Kidney (tissue), 14 donors: ENCODE results near the gene ADRA2B. TPM values are rescaled to one million over a fixed set of nuclear protein-coding genes. Genes with fewer than 3 reads are reported as not detected.

Source experiments
- DNase-seq, 5 donors: peaks; one replicate each; pipeline ENCODE4 v3.0.0-alpha.2; 2013 to 2020
- FAIRE-seq: peaks from 2 replicates; lab custom pipeline; 2012; peaks lifted over from hg19 to GRCh38; lab: Jason Lieb, UNC
- H3K27ac ChIP-seq, 2 donors: one replicate each; pipeline ENCODE4 v1.7.0; 2013; ENCODE audit warnings: low read depth in 2 of 2, low read length in 2 of 2, inconsistent platforms in 1 of 2
- H3K27me3 ChIP-seq: one replicate; pipeline ENCODE4 v1.7.1; 2013; ENCODE audit warnings: low read length, inconsistent platforms; ENCODE audit not compliant: control insufficient read depth, insufficient read depth
- H3K36me3 ChIP-seq, 3 donors: one replicate each; pipeline versions ENCODE4 v1.7.0 to v1.7.1; 2013; ENCODE audit warnings: low read length in 3 of 3, control low read depth in 1 of 3, inconsistent platforms in 1 of 3; ENCODE audit not compliant: insufficient read depth in 3 of 3, control insufficient read depth in 2 of 3
- H3K4me1 ChIP-seq, 3 donors: one replicate each; pipeline versions ENCODE4 v1.7.0 to v1.7.1; 2013; ENCODE audit warnings: low read length in 3 of 3, inconsistent platforms in 1 of 3, low read depth in 1 of 3; ENCODE audit not compliant: control insufficient read depth in 2 of 3, insufficient read depth in 2 of 3
- H3K4me3 ChIP-seq, 3 donors: one replicate each; pipeline versions ENCODE4 v1.7.0 to v1.8.1; 2013; ENCODE audit warnings: low read length in 3 of 3, control low read depth in 1 of 3, inconsistent platforms in 1 of 3
- H3K9ac ChIP-seq, 3 donors: one replicate each; pipeline versions ENCODE4 v1.7.0 to v1.7.1; 2013; ENCODE audit warnings: low read length in 3 of 3, control low read depth in 1 of 3, inconsistent platforms in 1 of 3
- H3K9me3 ChIP-seq, 3 donors: one replicate each; pipeline versions ENCODE4 v1.7.0 to v1.7.1; 2013; ENCODE audit warnings: low read length in 3 of 3, control low read depth in 1 of 3, inconsistent platforms in 1 of 3; ENCODE audit not compliant: control insufficient read depth in 2 of 3, insufficient read depth in 1 of 3
- intact Hi-C: fragments of 100-400 bp; cut with DNase I; formaldehyde crosslinking; loops from one replicate; pipeline ENCODE4 v1.11.1; 2022
- polyA plus RNA-seq: library from polyadenylated mRNA; stranded (reverse); fragments of 350-450 nt; fragmentation: Illumina TruSeq; extraction: RNeasy Lipid Tissue Mini Kit (QIAGEN cat#74804); gene quantifications from one replicate; pipeline ENCODE4 v1.2.3, GENCODE V29; 2014; ENCODE audit warnings: low read depth, low replicate concordance; ENCODE audit not compliant: insufficient read depth
- total RNA-seq: library from RNA; stranded (reverse); fragmentation: NEBNext Ultra II Directional; extraction: Animal tissue kit (Norgen Biotek cat#: 25700); gene quantifications from one replicate; pipeline ENCODE4 v1.2.1, GENCODE V29; 2021
- TF ChIP-seq, protein P1 (sequence below): IDR thresholded peaks from 3 replicates; pipeline ENCODE4 v1.5.1; 2012; ENCODE audit warnings: mild to moderate bottlenecking, moderate library complexity, borderline replicate concordance; ENCODE audit not compliant: insufficient read depth; ENCODE audit errors: extremely low read depth
- donor health status: control.
- donor health status: control.
- donor health status: control.
- donor health status: control.
- donor health status: control.
- donor health status: DM: yes; HTN: yes; CAD: no.
- donor health status: Normal renal cell carcinoma (clear cell type).

Gene ADRA2B
- total and polyA plus RNA-seq, 2 donors from 2014 or later, result 1.4 to 4.8 TPM

DNA sequence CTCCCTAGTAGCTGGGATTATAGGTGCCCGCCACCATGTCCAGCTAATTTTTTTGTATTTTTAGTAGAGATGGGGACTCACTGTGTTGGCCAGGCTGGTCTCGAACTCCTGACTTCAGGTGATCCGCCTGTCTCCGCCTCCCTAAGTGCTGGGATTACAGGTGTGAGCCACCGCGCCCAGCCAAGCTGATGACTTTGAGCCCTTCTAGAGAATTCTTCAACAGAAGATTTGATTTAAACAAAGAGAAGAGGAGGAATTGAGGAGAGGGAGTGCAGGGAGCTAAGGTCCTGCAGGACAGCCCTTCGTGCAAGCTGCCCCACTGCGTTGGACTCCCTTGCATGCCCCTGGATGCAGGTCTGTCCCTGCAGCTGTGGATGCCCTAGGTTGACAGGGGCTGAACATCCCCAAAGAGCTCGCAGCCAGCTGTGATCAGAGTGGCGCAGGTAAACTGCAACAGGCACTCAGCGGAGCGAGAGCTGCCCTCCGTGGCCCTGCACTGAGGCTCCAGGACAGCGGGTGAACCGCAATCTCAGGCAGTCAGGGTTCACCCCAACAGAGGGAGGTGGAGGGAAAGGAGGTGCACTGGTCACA, 13.7 kb downstream of the ADRA2B start:
- H3K36me3 ChIP-seq, result no peaks in the 10 kb centered on the region
- H3K27ac ChIP-seq, result no peak overlapping the region
- intact Hi-C loops, result no loop called here
- H3K27me3 ChIP-seq, result no peaks in the 10 kb centered on the region
- DNase-seq (peak in 3 of 5 donors; percentile 6 to 41 (median 24)), FAIRE-seq (no peak)
- no peak overlapping the region for H3K9ac ChIP-seq
- TF ChIP-seq, protein P1, sequence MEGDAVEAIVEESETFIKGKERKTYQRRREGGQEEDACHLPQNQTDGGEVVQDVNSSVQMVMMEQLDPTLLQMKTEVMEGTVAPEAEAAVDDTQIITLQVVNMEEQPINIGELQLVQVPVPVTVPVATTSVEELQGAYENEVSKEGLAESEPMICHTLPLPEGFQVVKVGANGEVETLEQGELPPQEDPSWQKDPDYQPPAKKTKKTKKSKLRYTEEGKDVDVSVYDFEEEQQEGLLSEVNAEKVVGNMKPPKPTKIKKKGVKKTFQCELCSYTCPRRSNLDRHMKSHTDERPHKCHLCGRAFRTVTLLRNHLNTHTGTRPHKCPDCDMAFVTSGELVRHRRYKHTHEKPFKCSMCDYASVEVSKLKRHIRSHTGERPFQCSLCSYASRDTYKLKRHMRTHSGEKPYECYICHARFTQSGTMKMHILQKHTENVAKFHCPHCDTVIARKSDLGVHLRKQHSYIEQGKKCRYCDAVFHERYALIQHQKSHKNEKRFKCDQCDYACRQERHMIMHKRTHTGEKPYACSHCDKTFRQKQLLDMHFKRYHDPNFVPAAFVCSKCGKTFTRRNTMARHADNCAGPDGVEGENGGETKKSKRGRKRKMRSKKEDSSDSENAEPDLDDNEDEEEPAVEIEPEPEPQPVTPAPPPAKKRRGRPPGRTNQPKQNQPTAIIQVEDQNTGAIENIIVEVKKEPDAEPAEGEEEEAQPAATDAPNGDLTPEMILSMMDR, result no peak
- H3K4me3 ChIP-seq, result no peak overlapping the region
- H3K9me3 ChIP-seq, result peaks cover 0 to 6% (median 0%) of the 10 kb centered on the region in 3 donors
- H3K4me1 ChIP-seq, result peaks cover 0 to 23% (median 17%) of the 10 kb centered on the region in 3 donors

DNA sequence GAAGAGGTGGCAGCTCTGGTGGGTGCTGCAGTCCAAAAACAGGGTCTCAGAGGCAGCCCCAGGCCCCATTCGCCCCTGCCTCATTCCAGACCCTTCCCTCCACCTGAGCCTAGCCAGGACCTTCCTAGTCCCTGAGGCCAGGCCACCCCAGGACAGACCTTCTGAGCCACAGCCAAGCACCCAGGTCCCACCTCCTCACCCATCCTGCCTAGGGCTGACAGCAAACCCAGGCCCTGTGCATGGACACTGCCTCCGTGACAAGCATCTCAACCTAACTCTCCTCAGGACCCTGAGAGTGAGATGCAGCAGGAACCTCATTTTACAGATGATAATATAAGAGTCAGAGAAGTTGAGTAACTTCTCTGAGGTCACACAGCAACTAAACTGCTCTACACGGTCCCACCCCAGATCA, 15.5 kb downstream of the ADRA2B start:
- DNase-seq, result peak in 1 of 5 donors; percentile 37
- Histone ChIP-seq H3K9me3 (peaks cover 0 to 6% (median 0%) of the 10 kb centered on the region in 3 donors), H3K9ac (no peak overlapping the region), H3K27me3 (no peaks in the 10 kb centered on the region), H3K4me1 (peaks cover 0 to 21% (median 17%) of the 10 kb centered on the region in 3 donors), H3K36me3 (no peaks in the 10 kb centered on the region), H3K27ac (no peak overlapping the region), H3K4me3 (no peak overlapping the region)
- no peak for FAIRE-seq
- intact Hi-C loops, result no loop called here
- TF ChIP-seq, protein P1, result no peak

DNA sequence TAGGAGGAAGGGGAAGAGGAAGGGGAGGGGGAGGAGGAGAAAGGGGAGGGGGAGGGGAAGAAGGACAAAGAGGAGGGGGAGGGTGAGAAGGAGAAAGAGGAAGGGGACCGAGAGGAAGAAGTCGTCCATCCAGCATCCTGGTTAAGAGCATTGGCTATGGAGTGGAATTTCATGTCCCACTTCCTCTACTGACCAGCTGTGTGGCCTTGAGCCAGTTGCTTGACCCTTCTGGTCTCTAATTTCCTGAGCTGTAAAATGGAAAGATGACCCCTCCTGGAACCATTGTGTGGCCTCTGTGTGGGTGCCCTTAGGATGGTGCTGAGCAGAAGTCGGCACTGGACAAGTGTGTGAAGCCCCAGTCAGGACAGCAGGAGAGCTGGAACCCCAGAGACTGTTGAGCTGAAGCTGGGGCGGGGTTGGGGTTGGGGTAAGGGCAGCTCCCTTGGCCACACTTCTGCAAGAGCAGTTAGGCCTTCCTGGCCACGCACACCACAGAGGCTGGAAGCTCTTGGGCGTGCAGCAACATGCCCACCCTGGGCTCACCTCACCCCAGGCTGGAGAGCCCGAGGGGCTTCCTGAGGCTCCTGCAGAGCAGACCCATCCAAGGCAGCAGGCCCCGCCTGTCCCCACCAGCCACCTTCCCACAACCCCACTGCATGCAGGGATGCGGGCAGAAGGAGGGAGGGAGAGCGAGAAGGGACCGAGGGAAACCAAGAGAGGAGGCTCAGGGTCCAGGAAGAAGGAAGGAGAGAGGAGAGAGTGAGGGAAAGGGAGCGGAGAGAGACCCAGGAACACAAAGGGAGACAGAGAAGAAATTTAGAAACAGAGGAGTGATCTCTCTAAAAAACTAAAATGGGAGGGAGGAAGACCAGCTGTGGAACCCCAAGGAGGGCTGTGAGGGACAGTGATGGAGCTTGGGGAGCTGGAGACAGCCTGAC, 16.2 kb downstream of the ADRA2B start:
- no peaks in the 10 kb centered on the region for H3K36me3 ChIP-seq
- peaks cover 0 to 3% (median 0%) of the 10 kb centered on the region in 3 donors for H3K9me3 ChIP-seq
- H3K9ac ChIP-seq, result no peak overlapping the region
- H3K27ac ChIP-seq, result no peak overlapping the region
- DNase-seq, result peak in 3 of 5 donors; percentile 8 to 58 (median 28)
- TF ChIP-seq, protein P1, result no peak
- no peaks in the 10 kb centered on the region for H3K27me3 ChIP-seq
- FAIRE-seq, result no peak
- intact Hi-C loops, result no loop called here
- no peak overlapping the region for H3K4me3 ChIP-seq
- H3K4me1 ChIP-seq, result peaks cover 0 to 21% (median 17%) of the 10 kb centered on the region in 3 donors
